Hypothalamus (tissue), 51 donors: ENCODE measurements around the gene DMRTC2.
A peak's percentile ranks its signal among the peaks of the same experiment; 100 is the strongest.
"Not testable (repeated sequence)": the region's sequence is repeated elsewhere in the genome, so short reads cannot be mapped to it uniquely, and the experiment has no call there.

Source experiments
- DNase-seq, 51 donors: peaks; one replicate each; lab custom pipeline; 2025; lab: John Stamatoyannopoulos, UW

DMRTC2 gene

DNA sequence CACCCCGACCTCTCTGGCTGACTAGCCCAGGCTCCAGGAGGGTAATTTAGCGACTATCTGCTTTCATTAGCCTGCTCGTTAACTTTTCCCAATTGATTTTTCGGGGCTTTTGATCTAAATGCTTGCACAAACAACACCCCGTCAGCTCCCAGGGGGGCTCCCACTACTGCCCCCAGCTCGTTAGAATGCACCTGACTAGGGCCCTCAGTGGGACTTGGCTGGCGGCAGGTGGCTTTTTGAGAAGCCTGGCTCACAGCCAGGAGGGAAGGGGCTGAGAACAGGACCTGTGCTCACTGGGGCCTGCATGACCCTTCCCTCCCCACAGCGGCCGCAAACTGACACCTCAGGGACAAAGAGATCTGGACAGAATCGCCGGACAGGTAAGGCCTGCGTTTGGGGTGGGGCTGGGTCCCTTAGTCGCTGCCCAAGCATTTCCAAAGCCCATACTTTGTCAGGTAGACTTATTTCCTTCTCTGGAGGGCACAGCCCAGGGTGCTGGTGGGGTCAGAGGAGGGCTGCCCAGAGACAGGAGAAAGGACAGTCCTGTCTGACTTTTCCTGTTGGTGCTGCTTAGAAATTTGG is 24.6 kb downstream of the DMRTC2 start:
- no peak for DNase-seq

GRCh38 chr19:41870401-41870873 is 25.6 kb downstream of the DMRTC2 start:
- DNase-seq = peak in 1 of 51 donors; percentile 5

DNA sequence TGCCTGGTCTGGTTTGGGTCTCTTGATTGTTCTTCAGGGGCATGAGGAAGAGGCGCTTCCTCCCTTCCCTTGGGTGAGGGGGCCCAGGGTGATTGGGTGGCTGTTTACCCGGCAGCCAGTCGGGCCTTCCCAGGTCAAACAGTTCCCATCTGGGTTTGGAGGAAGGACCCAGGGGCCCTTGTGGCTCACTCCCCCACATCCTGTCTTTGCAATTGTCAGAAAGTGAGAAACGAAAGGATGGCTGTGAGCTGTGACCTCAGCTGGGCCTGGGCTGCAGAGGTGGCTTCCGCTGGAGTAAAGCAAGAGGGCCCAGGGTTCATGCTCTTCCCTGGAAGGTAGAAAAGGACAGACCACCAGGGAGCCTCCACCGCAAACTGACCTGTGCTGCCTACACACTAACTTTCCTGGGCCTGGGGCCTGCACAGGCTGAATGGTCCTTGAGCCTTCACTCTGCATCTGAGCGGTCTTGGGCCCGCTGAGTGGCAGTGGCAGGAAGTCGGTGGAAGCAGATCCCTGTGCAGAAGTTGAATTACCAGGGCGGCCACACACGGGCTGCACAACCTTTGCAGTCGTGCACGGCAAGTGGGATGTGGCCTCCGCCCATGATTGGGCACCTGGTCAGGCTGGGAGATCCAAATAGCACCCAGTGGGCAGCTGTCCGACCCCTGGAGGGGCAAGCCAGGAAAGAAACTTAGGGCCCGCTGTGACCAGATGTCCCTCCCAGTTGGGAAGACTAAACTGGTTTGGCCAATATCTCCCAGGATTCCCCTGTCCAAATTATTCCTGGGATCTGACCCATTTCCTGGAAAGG is 26.9 kb downstream of the DMRTC2 start:
- DNase-seq = peak in 10 of 51 donors; percentile 5 to 20 (median 12)

GRCh38 chr19:41872384-41872774 is 27.5 kb downstream of the DMRTC2 start:
- DNase-seq = no peak

- DNase-seq = peak in 32 of 51 donors; percentile 6 to 72 (median 22)
Measured at GRCh38 chr19:41872775-41873647, 28.2 kb downstream of the DMRTC2 start.

- DNase-seq = not testable (repeated sequence)
Measured at GRCh38 chr19:41875973-41876372, 31.1 kb downstream of the DMRTC2 start.

DNA sequence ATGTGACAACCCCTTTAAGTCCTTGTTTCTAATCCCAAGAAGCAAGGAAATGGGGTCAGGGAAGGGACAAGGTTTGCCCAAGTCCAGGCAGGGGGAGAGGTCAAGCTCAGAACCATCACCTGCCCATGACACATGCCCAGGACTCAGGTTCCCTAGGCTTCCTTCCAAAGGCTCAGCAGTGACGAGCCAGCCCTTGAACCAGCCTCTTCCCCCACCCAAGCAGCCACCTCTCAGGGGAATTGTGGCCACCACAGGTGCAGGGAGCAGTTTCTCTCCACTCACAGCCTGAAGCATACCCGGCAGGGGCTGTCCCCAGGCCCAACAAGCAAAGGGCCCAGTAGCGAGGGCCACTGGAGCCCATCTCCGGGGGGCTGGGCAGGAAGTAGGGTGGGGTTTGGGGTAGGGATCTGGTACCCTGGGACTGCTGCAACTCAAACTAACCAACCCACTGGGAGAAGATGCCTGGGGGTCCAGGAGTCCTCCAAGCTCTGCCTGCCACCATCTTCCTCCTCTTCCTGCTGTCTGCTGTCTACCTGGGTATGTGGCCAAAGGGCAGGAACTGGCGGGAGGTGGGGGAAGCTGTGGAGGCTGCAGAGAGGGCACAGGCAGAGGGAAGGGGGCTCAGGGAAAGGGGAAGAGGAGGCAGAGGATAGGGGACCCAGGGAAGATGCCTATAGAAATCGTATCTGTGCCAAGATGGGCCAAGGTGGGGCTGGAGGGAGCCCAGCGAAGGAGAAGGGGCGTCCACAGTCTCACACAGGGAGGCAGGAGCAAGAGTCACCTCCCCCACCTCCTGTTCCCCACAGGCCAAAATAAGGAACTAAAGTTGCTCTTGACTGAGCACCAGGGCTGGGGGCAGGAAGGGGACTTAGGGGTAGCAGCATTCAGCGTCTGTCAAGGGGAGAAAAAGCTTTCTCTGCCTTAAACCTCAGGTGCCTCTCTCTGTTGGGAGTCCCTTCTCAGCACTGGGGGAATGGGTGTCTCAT is 32.3 kb downstream of the DMRTC2 start, which contains the start of gene CD79A:
Gene CD79A (plus strand): TSS at position 433 of the 986 bp plus-strand sequence. CDS start 26 bp downstream, at position 459.
- DNase-seq = peak in 2 of 51 donors; percentile 5 to 9

DNA sequence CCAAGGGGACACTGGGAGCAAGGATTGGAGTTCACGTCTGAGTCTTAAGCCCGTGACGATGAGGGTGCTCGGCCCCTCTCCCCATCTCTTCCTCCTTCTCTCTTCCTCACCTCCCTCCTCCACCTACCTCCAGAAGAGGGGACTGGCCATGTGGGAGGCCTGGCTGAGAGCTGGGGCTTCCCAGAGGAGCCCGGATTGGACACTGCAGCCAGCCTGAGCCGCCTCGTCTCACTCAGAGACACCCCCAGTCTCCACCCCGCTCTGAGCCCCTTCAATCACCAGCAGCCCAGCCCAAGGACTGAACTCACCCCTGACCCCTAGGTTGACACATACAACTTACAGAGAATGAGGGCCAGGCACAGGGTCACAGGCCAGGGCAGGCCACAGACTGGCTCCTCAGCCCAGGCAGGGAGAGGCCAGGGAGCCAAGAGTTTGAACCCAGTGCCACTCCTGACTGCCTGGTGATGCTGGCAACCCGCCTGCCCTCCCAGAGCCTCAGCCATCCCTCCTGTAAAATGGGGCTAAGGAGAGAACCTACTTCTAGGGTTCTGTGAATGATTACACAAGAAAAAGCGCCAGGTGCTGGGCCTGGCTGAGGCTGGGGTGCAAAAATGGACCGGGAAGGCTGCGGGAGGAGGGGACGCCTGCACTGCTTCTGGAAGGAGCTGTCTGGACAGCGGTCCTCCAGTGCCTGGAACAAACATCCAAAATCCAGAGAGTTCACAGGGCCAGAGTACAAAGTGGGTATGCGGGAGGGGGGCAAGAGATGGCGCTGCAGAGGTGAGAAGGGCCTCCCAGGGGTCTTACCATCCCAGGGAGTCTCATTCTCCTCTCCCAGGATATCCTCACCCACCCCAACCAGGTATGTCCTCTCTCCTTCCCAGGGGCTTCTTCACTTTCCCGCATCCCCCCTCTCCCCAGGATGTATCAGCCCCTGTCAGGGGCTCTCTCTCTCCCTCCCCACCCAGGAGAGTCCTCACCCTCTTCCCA is 33.4 kb downstream of the DMRTC2 start:
- DNase-seq = no peak

DNA sequence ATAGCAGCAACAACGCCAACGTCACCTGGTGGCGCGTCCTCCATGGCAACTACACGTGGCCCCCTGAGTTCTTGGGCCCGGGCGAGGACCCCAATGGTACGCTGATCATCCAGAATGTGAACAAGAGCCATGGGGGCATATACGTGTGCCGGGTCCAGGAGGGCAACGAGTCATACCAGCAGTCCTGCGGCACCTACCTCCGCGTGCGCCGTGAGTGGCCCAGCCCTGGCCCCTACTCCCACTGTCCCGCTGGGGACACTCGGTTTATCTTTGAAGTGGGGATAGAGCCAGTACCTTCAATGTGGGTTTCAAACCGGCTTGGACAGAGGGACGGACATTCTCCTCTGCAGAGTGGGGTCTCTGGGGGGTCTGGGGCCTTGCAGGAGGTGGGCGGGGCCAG is 34.2 kb downstream of the DMRTC2 start:
- DNase-seq = no peak

DNA sequence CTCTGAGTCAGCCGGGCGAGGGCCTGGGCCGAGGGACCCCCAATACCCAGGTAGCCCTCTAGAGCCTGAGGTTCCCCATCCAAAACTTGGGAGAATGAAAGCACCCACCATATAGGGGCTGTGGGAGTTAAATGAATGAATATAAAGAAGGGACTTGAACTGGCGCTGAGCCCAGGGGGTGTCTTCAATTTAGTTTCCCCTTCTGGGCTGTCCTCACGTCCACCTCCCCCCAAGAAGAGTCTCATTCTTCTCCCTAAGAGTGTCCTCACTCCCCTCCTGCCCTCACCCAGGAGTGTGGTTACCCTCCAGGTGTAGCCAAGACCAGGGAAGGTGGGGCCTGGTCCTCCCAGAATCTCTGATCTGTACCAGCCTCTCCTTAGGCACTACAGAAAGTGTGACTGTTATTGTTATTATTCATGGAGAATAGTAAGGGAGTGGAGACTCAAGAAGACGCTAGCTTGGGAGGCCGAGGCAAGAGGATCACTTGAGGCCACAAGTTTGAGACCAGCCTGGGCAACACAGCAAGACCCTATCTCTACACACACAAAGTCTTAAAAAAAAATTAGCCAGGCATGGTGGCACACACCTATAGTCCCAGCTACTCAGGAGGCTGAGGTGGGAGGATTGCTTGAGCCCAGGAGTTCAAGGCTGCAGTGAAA is 35.0 kb downstream of the DMRTC2 start:
- no peak for DNase-seq

- no peak for DNase-seq
Measured at GRCh38 chr19:41880329-41880708, 35.5 kb downstream of the DMRTC2 start.

GRCh38 chr19:41882568-41883462 is 38.0 kb downstream of the DMRTC2 start, which contains the start of gene ARHGEF1:
Gene ARHGEF1, plus strand, starts transcription at chr19:41883184. Its CDS starts 4,899 bp downstream, at chr19:41888083.
- DNase-seq = peak in 19 of 51 donors; percentile 8 to 37 (median 18)

GRCh38 chr19:41883463-41883820 is 38.6 kb downstream of the DMRTC2 start:
- peak in 1 of 51 donors; percentile 10 for DNase-seq

GRCh38 chr19:41883821-41884733 is 39.2 kb downstream of the DMRTC2 start:
- DNase-seq = peak; percentile 40 to 98 (median 90)
